Measurements from ENCODE around the gene CAMKV.

The CAMKV gene

DNA sequence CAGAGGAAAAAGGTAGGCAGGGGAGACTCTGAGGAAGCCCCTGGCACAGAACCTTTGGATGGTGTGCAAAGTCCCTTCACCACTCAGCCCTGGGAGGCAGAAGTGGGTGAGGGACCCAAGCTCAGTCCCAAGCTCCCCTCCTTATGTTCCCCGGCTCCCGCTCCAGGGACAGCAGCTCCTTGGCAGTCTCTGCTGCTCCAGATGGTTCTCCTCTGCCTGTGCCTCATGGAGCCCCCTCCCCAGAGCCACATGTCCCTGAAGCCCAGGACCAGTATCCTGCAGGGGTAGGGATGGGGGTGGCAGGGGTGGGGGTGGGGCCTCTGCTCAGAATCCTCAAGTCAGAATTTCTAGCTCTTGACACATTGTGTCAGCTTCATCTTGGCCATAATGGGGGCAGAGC, 8.0 kb upstream of the CAMKV start:
- no peak for TF ChIP-seq ZNF274 (IDR thresholded peaks at IDR 0.05; ENCODE audit: low read depth, low read length)
- H3K4me3 ChIP-seq (ENCODE audit: low read length), result no peak overlapping the region

GRCh38 chr3:49876567-49876966, 6.9 kb upstream of the CAMKV start:
- TF ChIP-seq ZNF274 (IDR thresholded peaks at IDR 0.05; ENCODE audit: low read depth, low read length), result no peak
- no peak overlapping the region for H3K4me3 ChIP-seq (ENCODE audit: low read length)

- no peak for TF ChIP-seq ZNF274 (IDR thresholded peaks at IDR 0.05; ENCODE audit: low read depth, low read length)
Observed at GRCh38 chr3:49873623-49874022, 3.9 kb upstream of the CAMKV start.

GRCh38 chr3:49872801-49873281, 3.1 kb upstream of the CAMKV start:
- no peak overlapping the region for H3K4me3 ChIP-seq (ENCODE audit: low read length)
- no peak for TF ChIP-seq ZNF274 (IDR thresholded peaks at IDR 0.05; ENCODE audit: low read depth, low read length)

More at GRCh38 chr3:49873623-49874022, 3.9 kb upstream of the CAMKV start:
- no peak overlapping the region for H3K4me3 ChIP-seq (ENCODE audit: low read length)

- no peak for TF ChIP-seq ZNF274 (IDR thresholded peaks at IDR 0.05; ENCODE audit: low read depth, low read length)
- no peak overlapping the region for H3K4me3 ChIP-seq (ENCODE audit: low read length)
Observed at GRCh38 chr3:49871531-49872153, 1.9 kb upstream of the CAMKV start.

- H3K4me3 ChIP-seq (ENCODE audit: low read length), result no peak overlapping the region; the same call in 1 of the 2 replicates
Observed at GRCh38 chr3:49868862-49869466, 742 bp downstream of the CAMKV start.

DNA sequence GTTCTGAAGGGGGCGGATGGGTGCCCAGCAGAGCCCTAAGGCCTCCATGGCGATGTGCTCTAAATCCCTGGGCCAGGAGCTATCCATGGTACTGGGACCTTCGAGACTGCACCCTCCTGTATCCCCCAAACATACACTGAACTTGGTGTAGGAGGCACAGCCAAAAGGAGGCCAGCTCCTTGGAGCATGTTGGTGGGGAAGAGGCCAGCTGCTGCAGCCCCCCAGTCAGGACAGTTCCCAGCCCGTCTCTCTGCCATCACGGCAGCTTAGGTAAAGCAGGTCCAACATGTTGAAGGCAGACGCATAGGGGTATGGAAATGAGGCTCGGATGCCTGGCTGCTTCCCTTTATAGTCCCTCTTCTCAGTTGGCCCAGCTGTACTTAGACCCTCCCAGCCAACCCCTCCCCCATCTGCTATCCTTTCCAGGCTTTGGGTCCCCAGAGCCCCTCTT, 1.8 kb downstream of the CAMKV start:
- TF ChIP-seq ZNF274 (IDR thresholded peaks at IDR 0.05; ENCODE audit: low read depth, low read length), result no peak
- no peak overlapping the region for H3K4me3 ChIP-seq (ENCODE audit: low read length)

More at GRCh38 chr3:49868862-49869466, 742 bp downstream of the CAMKV start:
- no peak for TF ChIP-seq ZNF274 (IDR thresholded peaks at IDR 0.05; ENCODE audit: low read depth, low read length)

DNA sequence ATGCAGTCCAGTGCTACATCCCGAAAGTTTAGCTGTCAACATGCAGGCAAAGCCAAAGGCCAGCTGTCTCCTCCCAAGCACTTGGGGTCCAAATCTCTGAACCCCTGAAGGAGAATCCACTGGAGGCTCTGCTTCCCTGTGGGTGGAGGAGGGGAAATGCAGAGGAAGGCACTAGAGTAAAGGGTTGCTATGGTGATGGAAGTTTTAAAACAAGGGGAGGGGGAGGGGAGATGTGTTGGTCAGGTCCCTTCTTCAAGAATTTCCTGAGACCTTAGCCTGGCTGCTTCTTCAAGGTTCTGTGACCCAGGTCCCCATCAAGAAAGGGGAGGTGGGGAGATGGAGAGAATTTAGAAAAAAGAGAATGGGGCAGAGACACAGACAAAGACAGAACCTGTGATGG, 2.3 kb downstream of the CAMKV start:
- H3K4me3 ChIP-seq (ENCODE audit: low read length), result no peak overlapping the region
- no peak for TF ChIP-seq ZNF274 (IDR thresholded peaks at IDR 0.05; ENCODE audit: low read depth, low read length)

GRCh38 chr3:49865198-49865784, 4.4 kb downstream of the CAMKV start:
- H3K4me3 ChIP-seq (ENCODE audit: low read length), result no peak overlapping the region
- no peak for TF ChIP-seq ZNF274 (IDR thresholded peaks at IDR 0.05; ENCODE audit: low read depth, low read length)

GRCh38 chr3:49864505-49864904, 5.2 kb downstream of the CAMKV start:
- H3K4me3 ChIP-seq (ENCODE audit: low read length), result no peak overlapping the region
- TF ChIP-seq ZNF274 (IDR thresholded peaks at IDR 0.05; ENCODE audit: low read depth, low read length), result no peak

- TF ChIP-seq ZNF274 (IDR thresholded peaks at IDR 0.05; ENCODE audit: low read depth, low read length), result no peak
- no peak overlapping the region for H3K4me3 ChIP-seq (ENCODE audit: low read length)
Observed at GRCh38 chr3:49859576-49860305, 10.0 kb downstream of the CAMKV start.

DNA sequence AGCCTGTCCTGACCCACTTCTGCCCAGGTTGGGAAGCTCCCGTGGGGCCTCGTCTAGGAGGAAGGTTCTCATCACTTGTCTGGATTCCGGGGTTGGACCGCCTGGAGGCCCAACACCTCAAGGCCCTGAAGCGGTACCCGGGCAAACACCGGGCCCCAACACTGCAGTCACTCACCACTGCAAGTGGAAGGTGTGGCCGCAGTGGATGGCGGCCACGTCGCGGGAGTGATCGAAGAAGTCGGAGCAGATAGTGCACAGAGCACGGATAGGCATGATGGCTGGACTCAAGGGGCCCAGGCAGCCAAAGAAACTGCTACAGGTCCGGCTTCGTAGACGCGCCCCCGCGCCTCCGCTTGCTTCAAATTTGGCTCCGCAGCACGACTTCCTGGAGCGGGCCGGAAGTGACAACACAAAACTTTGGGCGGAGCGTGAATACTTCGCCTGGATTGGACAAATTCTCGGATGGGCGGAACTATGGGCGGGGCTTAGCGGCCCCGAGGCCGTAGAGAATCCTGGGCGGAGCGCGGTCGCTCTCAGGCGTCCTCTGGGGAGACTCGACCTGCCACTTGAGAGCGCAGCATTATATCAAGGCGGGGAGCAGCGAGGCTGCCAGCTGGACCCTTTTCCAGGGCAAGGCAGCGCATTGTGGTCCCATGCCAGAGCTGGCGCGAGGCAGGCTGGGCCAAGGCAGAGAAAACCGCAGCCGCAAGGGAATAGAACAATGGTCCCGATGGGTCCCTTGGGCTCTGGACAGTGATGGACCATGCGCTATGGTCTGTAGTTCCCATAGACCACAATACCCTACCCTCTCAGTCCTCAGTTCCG, 13.3 kb downstream of the CAMKV start, which contains the start of gene TRAIP:
TSS of gene TRAIP (minus strand) at position 384 of the 825 bp plus-strand sequence. CDS start at position 273, 111 bp downstream.
- peak within 1 kb of the TSS; percentile 70 for H3K4me3 ChIP-seq (ENCODE audit: low read length)
- no peak for TF ChIP-seq ZNF274 (IDR thresholded peaks at IDR 0.05; ENCODE audit: low read depth, low read length)

GRCh38 chr3:49855662-49856061, 14.0 kb downstream of the CAMKV start:
- H3K4me3 ChIP-seq (ENCODE audit: low read length), result peak overlapping the region; percentile 70
- no peak for TF ChIP-seq ZNF274 (IDR thresholded peaks at IDR 0.05; ENCODE audit: low read depth, low read length)
